ACHN (cell line): ENCODE data around the gene BET1.

Source experiments
- DNase-seq: peaks from one replicate; pipeline ENCODE4 v3.0.0-alpha.2; 2015
- in situ Hi-C: cut with HindIII; loops from 2 replicates; pipeline ENCODE4 v1.10.0; 2017; ENCODE audit warnings: low sequenced_read_pairs, low pct_ligation_motif_present, low pct_unique_long_range_greater_than_20kb

Gene BET1

GRCh38 chr7:93972029-93972725, 32.0 kb downstream of the BET1 start:
- in situ Hi-C loops = no loop called here
- no peak for DNase-seq

- in situ Hi-C loops = no loop called here
- no peak for DNase-seq
These were observed 35.1 kb downstream of the BET1 start for GRCh38 chr7:93968911-93969620.

DNA sequence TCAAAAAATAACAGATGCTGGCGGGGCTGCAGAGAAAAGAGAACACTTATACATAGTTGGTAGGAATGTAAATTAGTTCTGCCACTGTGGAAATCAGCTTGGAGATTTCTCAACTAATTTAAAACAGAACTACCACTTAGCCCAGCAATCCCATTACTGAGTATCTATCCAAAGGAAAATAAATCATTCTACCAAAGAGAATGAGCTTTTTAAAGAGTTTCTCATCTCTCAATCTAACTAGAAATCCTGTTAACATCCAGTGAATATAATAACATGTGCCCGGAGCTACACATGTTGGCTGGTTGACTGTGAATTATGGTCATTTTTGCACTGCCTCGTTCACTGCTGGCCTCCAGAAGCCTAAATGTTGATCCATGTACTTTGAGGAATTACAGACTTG, 39.3 kb downstream of the BET1 start:
- in situ Hi-C loops = no loop called here
- no peak for DNase-seq

DNA sequence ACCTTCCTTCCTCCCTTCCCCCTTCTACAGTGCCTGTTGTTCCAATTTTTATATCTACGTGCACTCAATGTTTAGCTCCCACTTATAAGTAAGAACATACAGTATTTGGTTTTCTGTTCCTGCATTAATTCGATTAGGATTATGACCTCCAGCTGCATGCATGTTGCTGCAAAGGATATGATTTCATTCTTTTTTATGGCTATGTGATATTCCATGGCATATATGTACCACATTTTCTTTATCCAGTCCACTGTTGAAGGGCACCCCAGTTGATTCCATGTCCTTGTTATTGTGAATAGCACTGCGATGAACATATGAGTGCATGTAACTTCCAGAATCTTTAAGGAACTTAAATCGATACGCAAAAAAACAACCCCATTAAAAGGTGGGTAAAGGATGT, 39.9 kb downstream of the BET1 start:
- in situ Hi-C loops = no loop called here
- DNase-seq = no peak

DNA sequence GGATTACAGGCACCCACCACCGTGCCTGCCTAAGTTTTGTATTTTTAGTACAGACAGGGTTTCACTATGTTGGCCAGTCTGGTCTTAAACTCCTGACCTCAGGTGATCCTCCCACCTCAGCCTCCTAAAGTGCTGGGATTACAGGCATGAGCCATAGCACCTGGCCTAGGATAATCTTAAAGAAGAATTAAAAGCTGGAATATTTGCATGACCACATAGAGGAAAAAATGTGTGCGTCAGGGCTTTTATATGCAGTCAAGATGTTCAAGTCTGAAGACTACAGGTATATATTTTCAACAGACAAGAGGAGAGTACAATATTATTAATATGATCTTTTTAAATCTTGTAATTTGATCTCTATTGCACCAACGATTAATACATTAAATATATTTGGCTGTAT, 43.2 kb downstream of the BET1 start:
- no peak for DNase-seq
- in situ Hi-C loops = no loop called here

GRCh38 chr7:93958651-93959050, 45.5 kb downstream of the BET1 start:
- in situ Hi-C loops = no loop called here
- DNase-seq = no peak

- no peak for DNase-seq
- in situ Hi-C loops = no loop called here
These were observed 45.9 kb downstream of the BET1 start for GRCh38 chr7:93958216-93958615.

- in situ Hi-C loops = no loop called here
- no peak for DNase-seq
These were observed 46.4 kb downstream of the BET1 start for GRCh38 chr7:93957767-93958166.

GRCh38 chr7:93955304-93955703, 48.9 kb downstream of the BET1 start:
- no peak for DNase-seq
- in situ Hi-C loops = no loop called here

- no peak for DNase-seq
- in situ Hi-C loops = no loop called here
These were observed 54.7 kb downstream of the BET1 start for GRCh38 chr7:93949423-93949822.

DNA sequence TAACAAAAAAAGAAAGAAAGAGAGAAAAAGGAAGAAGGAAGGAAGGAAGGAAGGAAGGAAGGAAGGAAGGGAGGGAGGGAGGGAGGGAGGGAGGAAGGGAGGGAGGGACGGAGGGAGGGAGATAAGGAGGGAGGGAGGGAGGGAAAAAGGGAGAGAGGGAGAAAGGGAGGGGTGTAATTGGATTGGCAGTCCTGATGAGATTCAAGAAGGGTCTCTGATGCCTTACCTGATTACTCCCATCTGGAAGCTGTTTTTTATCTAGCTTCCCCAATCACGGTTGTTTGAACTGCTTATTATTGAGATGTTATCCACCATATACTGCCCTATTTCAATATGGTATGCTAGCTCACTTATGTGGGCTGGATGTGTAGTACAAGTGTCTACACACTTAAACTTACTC, 55.3 kb downstream of the BET1 start:
- in situ Hi-C loops = no loop called here
- no peak for DNase-seq

GRCh38 chr7:93948106-93948505, 56.0 kb downstream of the BET1 start:
- in situ Hi-C loops = no loop called here
- no peak for DNase-seq

DNA sequence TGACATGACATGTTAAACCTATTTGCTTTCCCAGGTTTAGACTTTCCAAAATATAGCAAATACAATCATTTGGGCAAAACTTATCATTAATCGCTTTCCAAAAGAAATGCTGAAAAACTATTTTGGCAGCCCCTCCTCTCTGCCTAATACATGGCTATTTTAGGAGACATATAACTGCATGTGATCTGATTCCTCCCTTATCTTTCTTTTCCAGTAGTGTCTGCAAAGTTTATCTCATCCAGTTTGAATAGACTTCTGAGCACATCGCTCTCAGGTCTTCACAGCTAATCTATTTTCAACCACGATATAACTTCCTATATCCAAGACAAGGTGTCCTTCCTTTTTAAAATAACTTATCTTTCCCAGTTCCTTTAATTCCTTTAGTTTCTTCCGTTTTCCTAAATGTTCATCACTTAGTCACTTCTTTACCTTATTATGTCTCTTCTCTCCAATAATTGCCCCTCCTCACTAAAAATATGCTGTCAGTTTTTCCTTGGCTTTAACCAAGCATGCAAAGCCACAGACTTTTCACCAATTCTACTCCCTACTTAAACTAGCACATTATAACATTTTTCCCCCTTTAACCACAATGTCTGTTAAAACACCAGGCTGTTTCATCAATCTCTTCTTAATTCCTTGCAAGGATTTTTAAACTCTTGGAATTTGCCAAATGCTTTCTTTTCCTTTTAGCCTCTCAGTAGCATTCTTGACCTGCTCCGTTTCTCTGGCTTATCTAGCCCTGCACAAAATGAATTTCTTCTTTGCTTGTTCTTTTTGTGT, 58.2 kb downstream of the BET1 start:
- no peak for DNase-seq
- in situ Hi-C loops = no loop called here

DNA sequence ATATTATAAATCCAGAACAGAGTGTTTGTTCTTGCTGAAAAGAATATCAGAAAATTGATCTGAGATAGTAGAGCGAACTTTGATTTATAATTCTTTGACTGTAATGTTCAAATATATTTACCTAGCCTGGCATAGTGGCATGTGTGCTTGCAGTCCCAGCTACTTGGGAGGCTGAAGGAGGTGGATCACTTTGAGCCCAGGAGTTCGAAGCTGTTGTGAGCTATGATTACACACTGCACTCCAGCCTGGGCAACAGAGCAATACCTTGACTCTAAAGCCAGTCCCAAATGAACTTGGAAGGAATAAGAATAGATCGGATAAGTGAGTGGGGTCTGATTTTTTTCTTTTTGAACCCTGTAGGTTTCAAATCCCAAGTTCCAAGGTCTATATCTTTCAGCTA, 59.1 kb downstream of the BET1 start:
- DNase-seq = no peak
- in situ Hi-C loops = no loop called here

DNA sequence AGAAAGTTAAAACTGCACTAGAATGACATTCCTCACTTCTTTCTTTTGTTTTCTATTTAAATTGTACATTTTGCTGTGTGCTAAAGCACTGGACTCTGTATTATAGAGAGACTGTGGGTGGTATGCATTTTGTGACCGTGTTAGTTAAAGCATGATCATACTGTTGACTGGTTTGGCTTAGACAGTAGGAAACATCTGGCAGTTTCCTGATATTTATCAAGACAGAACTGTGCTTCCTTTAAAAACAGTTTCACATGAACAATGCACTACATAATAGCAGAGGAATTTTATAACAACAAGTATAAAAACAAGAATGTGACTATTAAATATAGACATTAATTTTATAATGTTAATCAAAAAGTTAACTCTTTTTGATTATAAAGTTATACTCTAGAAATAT, 59.5 kb downstream of the BET1 start:
- no peak for DNase-seq
- in situ Hi-C loops = no loop called here

- no peak for DNase-seq
- in situ Hi-C loops = no loop called here
These were observed 60.2 kb downstream of the BET1 start for GRCh38 chr7:93943816-93944540.
